Measurements from ENCODE around the gene HIVEP3.
A peak's percentile ranks its signal among the peaks of the same experiment; 100 is the strongest.

HIVEP3 gene

DNA sequence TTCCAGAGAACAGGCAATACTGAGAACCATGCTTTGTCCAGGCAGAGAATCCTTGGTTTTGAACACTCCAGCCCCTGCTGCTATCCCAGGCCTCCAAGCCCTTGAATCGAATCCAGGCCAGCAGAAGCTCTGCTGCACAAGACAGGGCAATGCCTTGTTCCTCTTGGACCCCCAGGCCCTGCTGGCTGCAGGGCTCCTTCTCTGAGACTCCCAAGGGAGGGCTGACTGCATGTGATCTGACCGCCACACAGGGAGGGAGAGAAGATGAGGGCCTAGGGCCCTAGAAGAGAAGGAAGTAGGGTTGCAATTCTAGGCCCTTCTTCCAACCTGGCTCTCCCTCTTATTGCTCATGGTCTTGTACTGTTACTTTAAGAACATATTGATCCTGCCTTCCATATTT is 273.7 kb downstream of the HIVEP3 start:
- Histone ChIP-seq H3K9me3 (ENCODE audit: insufficient read depth, low read length, severe bottlenecking) (no peaks in the 10 kb centered on the region), H3K36me3 (ENCODE audit: insufficient read depth, low read length) (peaks cover 75% of the 10 kb centered on the region), H3K27me3 (ENCODE audit: insufficient read depth, low read length, poor library complexity) (no peaks in the 10 kb centered on the region), H2AFZ (ENCODE audit: low read depth, low read length) (no peak overlapping the region), H3K4me3 (ENCODE audit: low read depth in 1 of 2, low read length in 2 of 2) (no peak overlapping the region), H4K20me1 (ENCODE audit: insufficient read depth, low read length) (peaks cover 97% of the 10 kb centered on the region), H3K79me2 (ENCODE audit: insufficient read depth, low read length) (peaks cover 100% of the 10 kb centered on the region), H3K4me1 (ENCODE audit: insufficient read depth, low read length) (peaks cover 63% of the 10 kb centered on the region), H3K9ac (ENCODE audit: low read depth, low read length) (no peak overlapping the region), H3K4me2 (ENCODE audit: insufficient read depth, low read length) (no peak overlapping the region), H3K27ac (ENCODE audit: low read length) (peak overlapping the region; percentile 77)
- no peak for ATAC-seq (ENCODE audit: insufficient read depth, low read depth)
- TF ChIP-seq EZH2 (IDR thresholded peaks at IDR 0.05; ENCODE audit: borderline replicate concordance, low read depth, low read length, severe bottlenecking) (no peak), CTCF (IDR thresholded peaks at IDR 0.05; ENCODE audit: borderline replicate concordance, extremely low read depth, low read length, poor library complexity, severe bottlenecking) (no peak)
- DNase-seq = no peak

DNA sequence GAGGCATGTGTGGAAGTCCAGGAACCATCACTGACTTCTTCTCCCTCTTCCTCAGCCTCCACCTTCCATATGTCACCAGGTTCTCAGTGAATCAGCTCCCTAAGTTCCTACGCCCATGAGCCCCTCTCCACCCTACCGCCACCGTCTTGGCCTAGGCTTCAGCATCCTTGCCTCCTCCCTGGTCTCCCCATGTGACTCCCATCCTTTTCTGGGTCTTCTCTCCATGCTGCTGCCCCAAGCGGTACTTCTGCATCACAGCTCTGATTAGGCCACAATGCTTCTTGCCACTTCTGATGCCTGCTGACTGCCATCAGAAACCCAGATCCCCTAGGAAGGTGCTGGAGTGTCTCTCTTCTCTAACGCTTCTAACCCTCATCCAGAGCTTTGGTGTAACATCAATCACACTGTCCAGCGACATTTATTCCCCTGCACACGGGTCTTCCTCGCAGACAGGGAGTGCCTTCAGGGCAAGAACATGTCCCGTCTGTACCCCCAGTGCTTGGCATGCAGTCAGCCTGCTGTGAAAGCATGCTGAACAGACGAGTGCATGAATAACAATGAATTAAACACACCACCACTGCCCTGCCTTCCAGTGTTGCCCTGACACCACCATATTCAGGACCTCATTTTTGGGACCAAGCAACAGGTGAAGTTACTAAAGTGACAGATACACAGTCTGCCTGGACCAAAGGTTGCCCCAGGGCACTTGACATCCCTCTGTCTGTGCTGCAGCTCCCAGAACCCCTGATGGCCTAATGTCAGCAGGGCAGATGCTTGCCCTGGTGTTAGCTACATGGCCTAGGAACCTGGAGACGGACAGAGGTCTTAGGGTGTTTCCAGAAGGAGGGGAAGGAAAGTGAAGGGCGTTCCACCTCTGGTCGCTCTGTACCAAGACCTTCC is 275.6 kb downstream of the HIVEP3 start:
- peaks cover 100% of the 10 kb centered on the region for H3K79me2 ChIP-seq (ENCODE audit: insufficient read depth, low read length)
- no peak overlapping the region for H3K4me2 ChIP-seq (ENCODE audit: insufficient read depth, low read length)
- H3K9ac ChIP-seq (ENCODE audit: low read depth, low read length) = no peak overlapping the region
- no peaks in the 10 kb centered on the region for H3K9me3 ChIP-seq (ENCODE audit: insufficient read depth, low read length, severe bottlenecking)
- H3K4me1 ChIP-seq (ENCODE audit: insufficient read depth, low read length) = peaks cover 58% of the 10 kb centered on the region
- peaks cover 71% of the 10 kb centered on the region for H3K36me3 ChIP-seq (ENCODE audit: insufficient read depth, low read length)
- TF ChIP-seq CTCF (IDR thresholded peaks at IDR 0.05; ENCODE audit: borderline replicate concordance, extremely low read depth, low read length, poor library complexity, severe bottlenecking) = no peak
- TF ChIP-seq EZH2 (IDR thresholded peaks at IDR 0.05; ENCODE audit: borderline replicate concordance, low read depth, low read length, severe bottlenecking) = no peak
- H4K20me1 ChIP-seq (ENCODE audit: insufficient read depth, low read length) = peaks cover 95% of the 10 kb centered on the region
- no peaks in the 10 kb centered on the region for H3K27me3 ChIP-seq (ENCODE audit: insufficient read depth, low read length, poor library complexity)
- ATAC-seq (ENCODE audit: insufficient read depth, low read depth) (no peak), DNase-seq (no peak)
- peak overlapping the region; percentile 44; the same call in 1 of the 2 replicates for H3K27ac ChIP-seq (ENCODE audit: low read length)
- H2AFZ ChIP-seq (ENCODE audit: low read depth, low read length) = no peak overlapping the region
- H3K4me3 ChIP-seq (ENCODE audit: low read depth in 1 of 2, low read length in 2 of 2) = no peak overlapping the region

- no peaks in the 10 kb centered on the region for H3K27me3 ChIP-seq (ENCODE audit: insufficient read depth, low read length, poor library complexity)
- no peak for TF ChIP-seq EZH2 (IDR thresholded peaks at IDR 0.05; ENCODE audit: borderline replicate concordance, low read depth, low read length, severe bottlenecking)
- no peak for TF ChIP-seq CTCF (IDR thresholded peaks at IDR 0.05; ENCODE audit: borderline replicate concordance, extremely low read depth, low read length, poor library complexity, severe bottlenecking)
- H4K20me1 ChIP-seq (ENCODE audit: insufficient read depth, low read length) = peaks cover 95% of the 10 kb centered on the region
- H3K9ac ChIP-seq (ENCODE audit: low read depth, low read length) = no peak overlapping the region
- no peak overlapping the region for H3K4me2 ChIP-seq (ENCODE audit: insufficient read depth, low read length)
- H3K36me3 ChIP-seq (ENCODE audit: insufficient read depth, low read length) = peaks cover 69% of the 10 kb centered on the region
- peaks cover 54% of the 10 kb centered on the region for H3K4me1 ChIP-seq (ENCODE audit: insufficient read depth, low read length)
- H3K4me3 ChIP-seq (ENCODE audit: low read depth in 1 of 2, low read length in 2 of 2) = no peak overlapping the region
- no peak for DNase-seq
- peaks cover 100% of the 10 kb centered on the region for H3K79me2 ChIP-seq (ENCODE audit: insufficient read depth, low read length)
- no peak overlapping the region for H2AFZ ChIP-seq (ENCODE audit: low read depth, low read length)
- H3K27ac ChIP-seq (ENCODE audit: low read length) = peak overlapping the region; percentile 52; the same call in 1 of the 2 replicates
- ATAC-seq (ENCODE audit: insufficient read depth, low read depth) = no peak
- H3K9me3 ChIP-seq (ENCODE audit: insufficient read depth, low read length, severe bottlenecking) = no peaks in the 10 kb centered on the region
Measured at GRCh38 chr1:41641941-41642527, 276.7 kb downstream of the HIVEP3 start.

Measured in DND-41 (cell line).